Smooth muscle cell (in vitro differentiated cells): ENCODE results near the gene CRABP1. TPM values are rescaled to one million over a fixed set of nuclear protein-coding genes. Genes with fewer than 3 reads are reported as not detected.

Experiments used
- DNase-seq: peaks from one replicate; lab custom pipeline; 2025; ENCODE audit not compliant: unreplicated experiment; lab: John Stamatoyannopoulos, UW
- H2AFZ ChIP-seq: fragments of 200-600 bp; sonication (generic); 2 replicates; pipeline ENCODE4 v1.6.0; 2016; ENCODE audit warnings: antibody characterized with exemption, low read depth, mild to moderate bottlenecking
- H3F3A ChIP-seq: fragments of 200-600 bp; sonication (generic); 2 replicates; pipeline ENCODE4 v1.6.0; 2017; ENCODE audit warnings: antibody characterized with exemption, low read depth
- H3K27ac ChIP-seq: fragments of 200-600 bp; sonication (generic); 2 replicates; pipeline ENCODE4 v1.5.1; 2016; ENCODE audit warnings: low read depth, mild to moderate bottlenecking
- H3K27me3 ChIP-seq: fragments of 200-600 bp; sonication (generic); 2 replicates; pipeline ENCODE4 v1.6.1; 2016; ENCODE audit warnings: low read depth, mild to moderate bottlenecking
- H3K36me3 ChIP-seq: fragments of 200-600 bp; sonication (generic); 2 replicates; pipeline ENCODE4 v1.5.1; 2016; ENCODE audit warnings: low read depth
- H3K4me1 ChIP-seq: fragments of 200-600 bp; sonication (generic); 2 replicates; pipeline ENCODE4 v1.5.1; 2016; ENCODE audit warnings: low read depth
- H3K4me2 ChIP-seq: fragments of 200-600 bp; sonication (generic); 2 replicates; pipeline ENCODE4 v1.6.0; 2016; ENCODE audit warnings: mild to moderate bottlenecking
- H3K4me3 ChIP-seq: fragments of 200-600 bp; sonication (generic); 2 replicates; pipeline ENCODE4 v1.5.1; 2016; ENCODE audit warnings: mild to moderate bottlenecking
- H3K79me2 ChIP-seq: fragments of 200-600 bp; sonication (generic); 2 replicates; pipeline ENCODE4 v1.6.0; 2016; ENCODE audit warnings: low read depth, mild to moderate bottlenecking
- H3K9ac ChIP-seq: fragments of 200-600 bp; sonication (generic); 2 replicates; pipeline ENCODE4 v1.6.0; 2016; ENCODE audit warnings: low read depth
- H3K9me3 ChIP-seq: fragments of 200-600 bp; sonication (generic); replicated peaks from 2 replicates; pipeline ENCODE4 v1.5.1; 2016; ENCODE audit warnings: low read depth
- H4K20me1 ChIP-seq: fragments of 200-600 bp; sonication (generic); 2 replicates; pipeline ENCODE4 v1.6.0; 2016; ENCODE audit warnings: low read depth
- CTCF ChIP-seq: fragments of 200-600 bp; sonication (generic); IDR thresholded peaks from 2 replicates; pipeline ENCODE4 v1.5.1; 2017; ENCODE audit warnings: borderline replicate concordance, mild to moderate bottlenecking, antibody characterized with exemption; ENCODE audit not compliant: insufficient read depth, poor library complexity, severe bottlenecking
- WGBS: methylation state at CpG from one replicate; pipeline ENCODE4 v1.1.7; 2016; ENCODE audit warnings: low lambda C conversion rate; 5-methylcytosine and 5-hydroxymethylcytosine counted together
- polyA plus RNA-seq: library from polyadenylated mRNA; unstranded; fragments of >200 nt; fragmentation: Nextera tagmentation; extraction: Ambion mirVana; gene quantifications from 2 replicates; pipeline ENCODE4 v1.2.1, GENCODE V29; 2016
- total RNA-seq: library from RNA; depleted of rRNA; stranded (reverse); fragments of >200 nt; gene quantifications from 2 replicates; pipeline ENCODE4 v1.2.3, GENCODE V29; 2014

CRABP1 gene
- total and polyA plus RNA-seq, 2 experiments from 2014 or later, result 8.8 to 12.9 TPM

- H3K4me1 ChIP-seq, result peaks cover 29% of the 10 kb centered on the region
- no peak for DNase-seq
- peaks cover 36% of the 10 kb centered on the region for H3K27me3 ChIP-seq
- no peak overlapping the region for H2AFZ ChIP-seq
- no peak overlapping the region for H3K4me2 ChIP-seq
- H3K79me2 ChIP-seq, result no peaks in the 10 kb centered on the region
- no peak for TF ChIP-seq CTCF
- no peaks in the 10 kb centered on the region for H3F3A ChIP-seq
- no peak overlapping the region for H3K4me3 ChIP-seq
- 84% methylated on average over 9 of the region's 9 CpGs for WGBS
- no peaks in the 10 kb centered on the region for H3K36me3 ChIP-seq
- no peaks in the 10 kb centered on the region for H3K9me3 ChIP-seq
- no peaks in the 10 kb centered on the region for H4K20me1 ChIP-seq
- no peak overlapping the region for H3K27ac ChIP-seq
- H3K9ac ChIP-seq, result no peak overlapping the region
Measured at GRCh38 chr15:78345396-78346125, 5.4 kb downstream of the CRABP1 start.

DNA sequence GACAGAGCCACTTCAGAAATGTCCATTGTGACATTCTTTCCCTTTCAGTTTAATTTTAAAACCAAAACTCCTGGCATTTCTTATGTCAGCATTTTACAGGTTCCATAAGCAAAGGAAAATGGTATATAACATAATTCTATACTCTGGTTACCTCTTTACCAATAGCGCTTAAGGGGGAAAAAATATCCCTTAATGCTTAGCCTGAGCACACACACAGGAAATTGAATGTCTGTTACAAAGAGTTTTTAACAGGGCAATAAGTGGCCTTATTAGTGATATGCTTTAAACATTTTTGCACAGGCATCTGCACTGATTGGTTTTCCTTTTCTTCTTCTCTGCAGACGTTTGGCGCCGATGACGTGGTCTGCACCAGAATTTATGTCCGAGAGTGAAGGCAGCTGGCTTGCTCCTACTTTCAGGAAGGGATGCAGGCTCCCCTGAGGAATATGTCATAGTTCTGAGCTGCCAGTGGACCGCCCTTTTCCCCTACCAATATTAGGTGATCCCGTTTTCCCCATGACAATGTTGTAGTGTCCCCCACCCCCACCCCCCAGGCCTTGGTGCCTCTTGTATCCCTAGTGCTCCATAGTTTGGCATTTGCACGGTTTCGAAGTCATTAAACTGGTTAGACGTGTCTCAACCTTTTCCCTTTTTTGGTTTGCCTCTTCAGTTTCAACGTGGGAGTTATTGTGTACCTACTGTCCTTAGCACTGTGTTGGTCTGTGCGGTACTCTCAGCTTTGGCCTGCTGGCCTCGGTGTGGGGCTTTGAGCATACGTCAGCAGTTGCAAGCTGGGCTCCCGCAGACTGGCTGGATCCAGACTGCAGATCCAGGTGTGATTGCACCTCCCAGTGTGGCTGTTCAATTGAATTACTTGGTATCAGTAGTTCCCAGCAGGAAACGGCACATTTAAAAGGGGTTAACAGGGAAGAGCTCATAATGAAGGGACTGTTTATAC lies 7.7 kb downstream of the CRABP1 start:
- no peak overlapping the region for H2AFZ ChIP-seq

DNA sequence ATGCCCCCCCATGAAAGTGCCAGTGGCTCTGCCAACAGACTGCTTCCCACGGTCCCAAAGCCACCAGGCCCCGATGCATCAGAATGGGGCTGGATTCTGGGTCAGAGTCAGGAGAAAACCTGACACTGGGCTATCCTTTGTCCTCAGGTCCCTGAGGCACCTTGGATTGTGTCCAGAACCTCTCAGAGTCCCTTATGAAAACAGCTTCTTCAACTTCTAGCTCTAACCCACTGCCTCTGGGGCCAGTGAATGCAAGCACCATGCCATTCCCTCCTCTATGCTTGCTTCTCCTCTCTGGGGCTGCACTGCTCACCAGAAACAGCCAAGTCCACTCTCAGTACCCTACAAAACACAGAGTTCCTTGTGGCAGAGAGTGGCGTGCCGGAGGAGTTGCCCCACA lies 9.9 kb downstream of the CRABP1 start:
- WGBS, result 74% methylated on average over 4 of the region's 4 CpGs
- H3K27ac ChIP-seq, result no peak overlapping the region
- DNase-seq, result no peak
- no peaks in the 10 kb centered on the region for H3K9me3 ChIP-seq
- H3K4me1 ChIP-seq, result peaks cover 5% of the 10 kb centered on the region
- H3K9ac ChIP-seq, result no peak overlapping the region
- H3K36me3 ChIP-seq, result no peaks in the 10 kb centered on the region
- no peaks in the 10 kb centered on the region for H3K79me2 ChIP-seq
- no peak overlapping the region for H3K4me2 ChIP-seq
- H3K4me3 ChIP-seq, result no peak overlapping the region
- H3K27me3 ChIP-seq, result no peaks in the 10 kb centered on the region
- no peak overlapping the region for H2AFZ ChIP-seq
- H3F3A ChIP-seq, result no peaks in the 10 kb centered on the region
- no peak for TF ChIP-seq CTCF
- no peaks in the 10 kb centered on the region for H4K20me1 ChIP-seq

More for the DNA sequence above, 7.7 kb downstream of the CRABP1 start:
- H3F3A ChIP-seq, result no peaks in the 10 kb centered on the region
- no peak for DNase-seq
- H3K9me3 ChIP-seq, result no peaks in the 10 kb centered on the region
- no peak overlapping the region for H3K9ac ChIP-seq
- TF ChIP-seq CTCF, result no peak
- 71% methylated on average over 17 of the region's 17 CpGs for WGBS
- H3K27me3 ChIP-seq, result peaks cover 13% of the 10 kb centered on the region
- H3K79me2 ChIP-seq, result no peaks in the 10 kb centered on the region
- no peak overlapping the region for H3K4me2 ChIP-seq
- H3K36me3 ChIP-seq, result no peaks in the 10 kb centered on the region
- no peak overlapping the region for H3K4me3 ChIP-seq
- no peak overlapping the region for H3K27ac ChIP-seq
- no peaks in the 10 kb centered on the region for H4K20me1 ChIP-seq
- peaks cover 16% of the 10 kb centered on the region for H3K4me1 ChIP-seq
